GM18526 (cell line): ENCODE results near the gene OBI1.

ENCODE experiments used
- POLR2A ChIP-seq: IDR thresholded peaks from 3 replicates; pipeline ENCODE4 v1.6.1; 2011; ENCODE audit not compliant: insufficient read length; ENCODE audit errors: extremely low read depth

OBI1 gene

DNA sequence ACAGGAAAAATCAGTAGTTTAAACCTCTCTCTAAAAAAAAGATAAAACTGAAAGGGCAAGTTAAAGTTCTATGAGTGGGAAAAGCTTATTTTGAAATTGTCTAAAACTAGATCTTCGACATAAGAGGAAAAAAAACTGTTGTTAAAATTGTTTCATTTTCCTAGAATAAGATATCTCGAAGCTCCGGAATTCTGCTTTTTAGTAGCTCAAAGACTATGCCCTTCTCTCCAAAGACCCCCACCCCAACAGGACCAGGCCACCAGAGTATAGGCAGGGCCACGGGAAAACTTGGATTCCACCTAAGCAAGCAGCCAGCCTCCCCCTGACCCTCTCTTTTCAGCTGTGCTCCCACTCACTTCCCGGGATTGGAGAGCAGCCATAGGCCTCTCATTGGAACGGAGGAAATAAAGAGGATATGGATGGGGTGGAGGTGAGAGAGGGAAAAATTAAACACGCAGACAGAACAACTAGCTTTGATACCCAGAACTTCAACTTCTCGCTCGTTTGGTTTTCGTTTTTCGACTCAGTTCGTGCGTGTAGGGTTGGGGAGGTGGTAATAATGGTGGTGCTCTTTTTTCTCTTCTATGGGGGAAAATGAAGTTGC is 58.6 kb downstream of the OBI1 start:
- TF ChIP-seq POLR2A = no peak

DNA sequence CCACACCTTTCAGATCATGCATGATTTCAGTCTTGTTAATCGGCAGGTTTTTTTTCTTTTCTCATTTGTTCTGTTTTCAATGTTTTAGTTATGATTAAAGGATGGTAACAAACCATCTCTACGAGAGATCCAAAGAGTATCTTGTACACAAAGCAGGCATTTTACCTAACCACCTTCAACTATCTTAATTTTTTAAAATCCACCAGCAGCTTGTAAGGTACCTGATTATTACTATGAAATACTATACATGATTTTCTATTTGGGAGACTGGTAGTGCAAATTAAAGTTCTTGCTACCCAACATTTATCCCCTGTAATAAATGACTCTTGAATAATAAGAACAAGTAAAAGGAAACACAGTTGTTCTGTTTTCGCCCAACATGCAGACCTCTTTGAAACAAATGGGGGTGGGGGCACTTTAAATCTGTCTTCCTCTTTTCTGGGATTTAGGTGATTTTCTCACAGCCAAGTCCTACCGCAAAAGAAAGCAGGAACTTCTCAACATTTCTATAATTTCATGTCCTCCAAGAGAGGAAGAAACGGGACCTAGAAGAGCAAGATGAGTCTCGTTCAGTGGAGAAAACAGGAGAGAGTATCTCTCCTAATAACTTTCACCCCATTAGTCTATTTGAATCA is 59.2 kb downstream of the OBI1 start:
- TF ChIP-seq POLR2A = no peak

DNA sequence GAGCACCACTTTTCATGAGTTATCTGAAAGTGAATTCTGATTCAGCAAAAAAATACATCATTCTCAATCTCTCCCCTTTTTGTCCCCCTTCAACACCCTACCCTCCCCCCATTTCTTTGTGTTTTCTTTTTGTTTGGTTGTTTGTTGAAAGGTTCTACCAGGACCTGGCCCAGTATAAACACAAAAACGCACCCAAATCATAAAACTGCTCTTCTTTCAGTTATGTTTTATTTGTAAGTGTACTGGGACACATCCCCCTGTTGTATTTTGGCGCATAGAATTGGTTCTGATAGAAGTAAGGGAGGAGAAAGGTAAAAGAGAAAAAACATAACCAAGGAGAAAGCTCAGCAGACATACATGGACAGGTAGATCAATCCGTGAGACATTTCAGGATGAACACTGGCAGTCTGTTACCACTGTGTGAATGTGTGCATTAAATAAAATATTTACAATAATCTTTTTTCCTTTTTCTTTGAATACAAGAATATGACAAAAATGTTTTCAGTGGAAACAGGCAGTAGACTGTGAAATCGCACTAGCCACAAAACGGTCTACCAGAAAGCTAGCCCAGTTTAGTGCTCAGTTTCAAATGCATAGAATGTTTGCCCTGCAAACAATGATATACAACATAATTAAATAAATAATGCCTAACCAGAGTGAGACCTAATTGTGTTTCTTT is 59.9 kb downstream of the OBI1 start:
- no peak for TF ChIP-seq POLR2A

DNA sequence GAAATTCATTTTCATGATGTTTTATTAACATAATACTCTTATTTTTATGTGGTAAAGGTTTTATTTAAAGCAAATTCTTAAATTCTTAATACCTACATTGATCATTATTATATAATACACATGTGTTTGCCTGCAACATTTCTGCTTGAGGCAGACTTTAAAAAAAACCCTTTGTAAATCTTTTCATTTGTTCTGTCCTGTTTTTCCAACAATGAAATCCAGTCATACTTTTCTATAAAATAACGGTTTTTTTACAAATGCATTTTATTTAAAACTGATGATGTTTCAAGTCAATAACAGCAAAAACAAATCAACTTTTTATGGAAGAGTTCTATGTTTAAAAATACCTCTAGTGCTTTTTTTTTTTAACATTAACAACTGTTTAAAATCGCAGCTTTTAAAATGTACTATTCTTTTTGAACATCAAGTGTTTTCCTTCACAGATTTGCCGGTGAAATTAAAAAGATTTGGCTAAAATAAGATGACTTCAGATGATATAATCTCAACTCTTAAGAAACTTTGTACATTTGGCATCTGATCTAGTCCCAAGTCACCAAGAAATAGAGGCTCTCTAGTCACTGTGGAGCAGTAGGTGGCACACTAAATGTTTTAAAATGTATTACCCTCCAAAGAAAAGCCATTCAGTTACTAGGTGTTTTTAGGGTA is 60.7 kb downstream of the OBI1 start:
- no peak for TF ChIP-seq POLR2A

DNA sequence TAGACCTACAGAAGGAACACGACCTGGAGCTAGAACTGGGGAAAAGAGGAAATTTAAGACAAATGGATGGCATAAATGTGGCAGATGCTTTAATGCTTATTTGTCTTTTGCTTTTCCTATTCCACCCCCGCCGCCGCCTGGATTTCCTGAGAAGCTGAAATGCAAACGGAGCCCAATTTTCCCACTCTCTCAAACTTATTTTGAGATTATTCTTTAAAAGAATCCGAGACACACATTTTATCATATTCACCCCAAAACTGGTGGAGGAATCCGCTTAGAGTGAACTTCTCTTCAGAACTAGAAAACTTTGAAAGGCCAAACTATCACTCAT is 61.4 kb downstream of the OBI1 start:
- TF ChIP-seq POLR2A = no peak

DNA sequence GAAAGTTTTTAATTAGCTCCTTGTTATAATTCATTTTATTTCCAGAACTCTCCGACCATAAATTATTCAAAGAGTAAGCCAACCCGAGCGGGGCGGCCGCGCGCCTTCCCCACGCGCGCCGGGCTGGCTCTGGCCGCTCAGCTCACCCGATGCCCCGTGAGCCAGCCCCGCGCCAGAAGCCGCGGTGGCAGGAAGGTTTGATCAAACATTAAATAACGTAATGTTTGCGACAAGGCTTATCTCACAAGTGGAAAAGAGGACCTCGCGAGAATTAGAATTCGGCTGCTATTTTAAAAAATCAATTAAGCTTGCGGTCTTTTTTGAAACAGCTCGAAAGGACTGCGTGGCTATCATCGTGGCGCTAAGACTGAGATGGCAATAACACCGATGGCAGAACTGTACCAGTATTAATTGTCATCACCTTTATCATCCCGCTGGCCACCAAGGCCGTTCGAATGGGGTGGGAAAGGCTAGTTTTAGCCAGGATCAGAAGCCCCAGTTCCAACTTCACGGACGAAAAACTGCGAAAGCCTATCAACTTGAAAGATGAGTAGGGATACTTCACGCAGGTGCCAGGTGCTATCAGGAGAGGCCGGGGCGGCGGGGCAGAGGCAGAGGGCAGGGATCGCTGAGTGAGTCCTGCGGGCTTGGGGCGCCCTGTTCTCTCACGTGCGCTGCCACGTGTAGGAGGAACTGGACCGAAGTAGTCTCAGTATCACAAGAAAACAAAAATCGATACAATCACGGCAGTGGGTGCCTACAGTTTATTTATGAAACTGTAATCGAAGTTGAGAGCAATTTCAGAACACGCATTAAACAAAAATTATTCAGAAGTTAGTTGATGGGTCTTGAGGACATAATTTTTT is 62.0 kb downstream of the OBI1 start:
- no peak for TF ChIP-seq POLR2A

DNA sequence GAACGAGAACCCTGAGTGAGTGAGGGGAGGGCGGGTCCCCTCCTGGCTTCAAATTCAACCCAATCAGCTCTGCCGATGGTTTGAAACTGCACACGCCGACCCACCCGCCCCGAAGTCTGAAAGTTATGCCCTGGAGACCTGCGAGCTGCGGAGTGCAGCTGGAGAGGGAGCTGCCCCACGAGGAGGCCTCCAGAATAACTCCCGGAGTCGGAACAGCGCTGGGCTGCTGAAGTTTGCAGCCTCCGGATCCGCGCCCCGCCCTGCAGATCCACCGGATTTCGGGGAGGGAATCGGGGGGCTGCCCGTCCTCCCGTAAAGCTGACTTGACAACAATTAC is 62.6 kb downstream of the OBI1 start:
- no peak for TF ChIP-seq POLR2A

DNA sequence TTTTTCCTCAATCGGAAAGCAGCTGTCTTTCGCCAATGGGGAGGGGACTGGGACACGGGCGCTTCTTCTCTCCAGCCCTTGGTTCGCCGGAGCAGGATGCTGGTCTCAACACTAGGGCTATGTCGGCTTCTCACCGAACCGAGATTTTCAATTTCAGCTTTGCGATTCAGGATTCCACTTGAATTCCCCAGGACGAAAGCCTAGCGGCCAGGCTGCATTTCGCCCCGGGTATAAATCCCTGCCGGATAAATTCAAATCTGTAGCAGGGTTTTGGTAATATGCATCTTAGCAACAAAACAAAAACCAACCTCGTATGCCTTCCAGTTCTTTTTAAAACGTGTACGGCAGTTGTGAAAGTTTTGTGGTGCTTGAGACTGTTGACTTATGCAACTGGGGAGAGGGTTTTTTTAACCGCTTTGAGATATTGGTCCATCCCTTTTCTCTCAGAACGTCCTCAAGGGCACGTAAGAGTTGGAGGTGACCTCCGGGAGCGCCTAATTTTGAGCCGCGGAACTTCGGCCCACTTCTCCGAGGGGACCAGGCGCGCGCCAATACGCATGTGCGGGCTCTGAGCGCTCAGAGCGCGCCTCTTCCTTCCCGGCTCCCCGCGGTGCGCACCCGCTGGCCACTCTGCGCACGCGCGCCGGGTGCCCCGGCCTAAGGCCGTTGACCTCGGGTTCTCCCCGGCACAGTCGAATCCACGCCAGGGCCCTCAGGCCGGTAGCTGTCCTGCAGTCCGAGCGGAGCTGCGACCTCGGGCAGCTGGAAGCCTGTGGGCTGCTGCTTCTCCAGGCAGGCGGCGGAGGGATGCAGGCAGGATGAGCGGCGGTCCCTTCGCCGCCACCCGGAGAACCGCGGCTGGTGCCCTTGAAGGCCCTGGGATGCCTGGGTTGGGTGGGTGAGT is 63.2 kb downstream of the OBI1 start:
- TF ChIP-seq POLR2A = no peak

DNA sequence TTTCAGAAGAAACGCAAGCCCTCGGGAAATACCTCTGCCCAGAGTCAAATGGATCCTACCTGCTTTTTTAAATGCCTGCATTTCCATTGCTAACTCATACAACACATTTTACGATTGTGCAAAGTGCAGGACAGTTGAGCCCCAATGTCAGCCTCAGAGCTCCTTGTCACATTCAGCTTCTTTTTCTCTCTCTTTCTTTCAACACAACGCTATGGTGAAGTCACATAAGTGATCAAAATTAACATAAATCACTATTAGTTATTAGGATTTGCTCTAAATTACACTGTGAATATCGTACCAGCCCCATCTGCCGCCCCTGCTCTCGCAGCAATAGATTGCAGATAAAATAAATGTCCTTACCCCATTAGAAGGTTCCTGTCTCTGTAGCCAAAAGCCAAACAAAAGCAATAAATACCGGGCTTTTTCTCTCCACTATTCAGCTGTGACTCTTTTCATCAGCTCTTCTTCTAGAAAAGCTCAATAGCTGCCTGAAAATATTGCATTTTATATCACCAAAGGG is 64.4 kb downstream of the OBI1 start:
- TF ChIP-seq POLR2A = no peak

DNA sequence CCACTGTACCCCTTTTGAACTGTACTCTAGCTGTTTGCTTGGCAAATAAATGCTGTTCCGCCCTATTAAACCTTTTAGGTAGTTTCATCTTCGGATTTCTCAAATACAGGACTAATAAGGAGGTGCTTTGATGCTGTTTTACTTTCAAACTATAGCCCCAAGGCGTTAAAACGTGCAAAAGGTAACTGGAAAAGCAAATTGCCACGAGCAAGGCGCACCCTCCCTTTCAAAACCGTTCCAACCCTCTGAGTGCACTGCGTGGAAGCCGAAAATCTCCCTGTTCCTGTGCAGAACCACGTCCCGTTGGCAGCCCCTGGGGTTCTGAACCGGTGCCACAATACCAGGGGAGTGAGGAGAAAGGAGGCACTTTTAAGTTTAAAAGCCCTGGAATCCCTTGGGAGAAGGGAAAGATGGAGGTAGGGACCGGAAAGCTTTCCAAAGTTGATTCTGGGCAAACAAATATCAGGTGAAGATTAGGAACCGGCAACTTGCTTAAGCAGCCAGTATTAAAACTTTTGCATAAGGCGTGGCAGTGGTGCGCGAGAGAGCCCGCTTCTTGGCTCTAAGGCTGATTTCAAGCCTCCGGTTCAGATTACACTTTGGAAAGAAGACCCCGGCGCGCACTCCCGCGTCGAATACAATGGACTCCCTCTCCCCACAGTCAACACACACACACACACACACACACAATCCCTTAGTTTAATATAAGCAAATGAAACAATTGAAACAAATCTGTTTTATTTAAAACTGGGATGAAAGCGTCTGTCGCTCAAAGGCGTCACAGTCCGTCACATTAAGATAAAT is 65.1 kb downstream of the OBI1 start:
- no peak for TF ChIP-seq POLR2A

DNA sequence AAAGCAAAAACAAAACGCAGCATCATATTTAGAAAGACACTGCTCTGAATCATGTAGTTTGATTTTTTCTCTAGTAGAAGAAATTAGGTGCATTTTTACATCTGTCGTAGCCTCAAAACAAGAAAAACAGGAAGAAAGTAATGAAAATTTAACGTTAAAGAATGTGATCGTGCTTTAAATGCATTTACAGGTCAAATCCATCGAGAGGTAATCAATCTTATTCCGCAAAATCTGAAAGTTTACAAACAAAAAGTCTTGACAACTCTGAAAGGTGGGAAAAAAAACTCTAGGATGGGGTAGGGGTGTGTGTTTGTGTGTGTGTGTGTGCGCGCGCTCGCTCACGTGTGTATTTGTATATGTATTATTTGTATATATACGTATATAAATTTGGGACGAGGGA is 65.8 kb downstream of the OBI1 start:
- TF ChIP-seq POLR2A = no peak

DNA sequence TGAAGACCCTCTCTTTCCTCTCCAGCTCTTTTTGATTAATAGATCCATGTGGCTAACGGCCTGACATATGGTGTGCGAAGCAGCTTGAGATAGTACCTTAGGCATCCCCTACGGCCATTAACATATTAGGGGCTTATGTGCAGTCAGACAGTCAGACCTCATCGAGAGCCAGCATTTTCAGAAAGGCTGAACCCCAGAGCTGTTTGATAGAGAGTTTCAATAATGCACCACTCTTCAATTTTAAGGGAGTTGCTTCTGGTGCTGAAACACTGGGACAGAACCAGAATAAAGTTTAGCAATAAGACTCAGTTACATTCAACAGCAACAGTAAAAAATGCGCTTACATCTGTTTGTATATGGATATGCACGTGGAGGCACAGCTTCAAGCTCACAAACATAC is 66.4 kb downstream of the OBI1 start:
- TF ChIP-seq POLR2A = no peak

DNA sequence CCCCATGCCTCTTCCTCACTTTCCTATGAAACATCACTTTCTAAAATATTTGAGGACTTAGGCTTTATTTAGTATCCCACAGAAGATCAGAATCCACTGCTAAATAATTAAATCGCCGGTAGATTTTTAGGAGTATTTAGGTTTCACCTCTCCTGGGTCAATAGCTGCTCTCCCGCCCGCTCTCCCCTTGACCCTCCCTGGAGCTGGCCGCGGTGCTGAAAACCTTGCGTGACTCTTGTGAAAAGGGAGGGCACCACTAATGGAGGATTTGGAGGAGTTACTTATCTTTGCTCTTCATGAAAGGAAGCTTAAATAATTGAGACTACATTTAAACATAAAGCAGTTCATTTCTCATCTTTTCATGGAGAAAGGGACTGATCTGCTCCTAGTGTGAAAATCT is 69.7 kb downstream of the OBI1 start:
- no peak for TF ChIP-seq POLR2A
